Trophoblast cell (in vitro differentiated cells and primary cell): ENCODE results near the gene MLLT1.
A peak's percentile ranks its signal among the peaks of the same experiment; 100 is the strongest.
"Not testable (repeated sequence)": the region's sequence is repeated elsewhere in the genome, so short reads cannot be mapped to it uniquely, and the experiment has no call there.

Experiments used
- DNase-seq, 2 donors: peaks; one replicate each; pipeline ENCODE4 v3.0.0-alpha.2; 2016
- H2AFZ ChIP-seq: 2 replicates; pipeline ENCODE4 v1.6.1; 2013; ENCODE audit warnings: low read length, moderate library complexity, mild to moderate bottlenecking; ENCODE audit not compliant: insufficient read depth, poor library complexity
- H2AK5ac ChIP-seq: 2 replicates; pipeline ENCODE4 v1.6.1; 2013; ENCODE audit warnings: mild to moderate bottlenecking, low read length
- H2BK120ac ChIP-seq: 2 replicates; pipeline ENCODE4 v1.6.1; 2013; ENCODE audit warnings: low read length, mild to moderate bottlenecking, moderate library complexity; ENCODE audit not compliant: insufficient read depth, poor library complexity
- H2BK12ac ChIP-seq: 2 replicates; pipeline ENCODE4 v1.6.1; 2013; ENCODE audit warnings: mild to moderate bottlenecking, low read length, moderate library complexity
- H2BK5ac ChIP-seq: 2 replicates; pipeline ENCODE4 v1.6.1; 2013; ENCODE audit warnings: low read length, low read depth, moderate library complexity, mild to moderate bottlenecking; ENCODE audit not compliant: poor library complexity
- H3K14ac ChIP-seq: 2 replicates; pipeline ENCODE4 v1.6.1; 2013; ENCODE audit warnings: mild to moderate bottlenecking, low read length
- H3K18ac ChIP-seq: 2 replicates; pipeline ENCODE4 v1.6.1; 2013; ENCODE audit warnings: mild to moderate bottlenecking, low read length
- H3K23ac ChIP-seq: 2 replicates; pipeline ENCODE4 v1.6.1; 2013; ENCODE audit warnings: low read length
- H3K27ac ChIP-seq: 2 replicates; pipeline ENCODE4 v1.5.1; 2013; ENCODE audit warnings: low read depth, mild to moderate bottlenecking, inconsistent platforms, low read length, moderate library complexity
- H3K27me3 ChIP-seq: 2 replicates; pipeline ENCODE4 v1.6.1; 2013; ENCODE audit warnings: inconsistent platforms, mild to moderate bottlenecking, low read length, moderate library complexity; ENCODE audit not compliant: insufficient read depth
- H3K36me3 ChIP-seq, 2 experiments: 1 replicate in 1 of 2; 2 replicates in 1 of 2; pipeline ENCODE4 v1.6.1; 2013; ENCODE audit warnings: low read length in 2 of 2, mild to moderate bottlenecking in 2 of 2, moderate library complexity in 1 of 2; ENCODE audit not compliant: insufficient read depth in 2 of 2, control insufficient read depth in 1 of 2
- H3K4ac ChIP-seq: 2 replicates; pipeline ENCODE4 v1.6.1; 2013; ENCODE audit warnings: low read depth, mild to moderate bottlenecking, low read length, moderate library complexity
- H3K4me1 ChIP-seq, 2 experiments: 1 replicate in 1 of 2; 2 replicates in 1 of 2; pipeline ENCODE4 v1.6.1; 2013; ENCODE audit warnings: low read length in 2 of 2, mild to moderate bottlenecking in 2 of 2, moderate library complexity in 1 of 2; ENCODE audit not compliant: insufficient read depth in 2 of 2, control insufficient read depth in 1 of 2
- H3K4me2 ChIP-seq: 2 replicates; pipeline ENCODE4 v1.6.1; 2013; ENCODE audit warnings: inconsistent platforms, mild to moderate bottlenecking, low read length, moderate library complexity
- H3K4me3 ChIP-seq: 2 replicates; pipeline ENCODE4 v1.5.1; 2013; ENCODE audit warnings: mild to moderate bottlenecking, low read depth, low read length, inconsistent platforms
- H3K79me1 ChIP-seq: one replicate; pipeline ENCODE4 v1.6.1; 2013; ENCODE audit warnings: low read length
- H3K79me2 ChIP-seq: 2 replicates; pipeline ENCODE4 v1.6.1; 2013; ENCODE audit warnings: low read length, mild to moderate bottlenecking; ENCODE audit not compliant: control insufficient read depth, insufficient read depth, poor library complexity
- H3K9ac ChIP-seq: 2 replicates; pipeline ENCODE4 v1.6.1; 2013; ENCODE audit warnings: mild to moderate bottlenecking, low read length
- H3K9me3 ChIP-seq: 2 replicates; pipeline ENCODE4 v1.6.1; 2013; ENCODE audit warnings: low read depth, mild to moderate bottlenecking, control low read depth, inconsistent platforms, low read length; ENCODE audit not compliant: insufficient read depth
- H4K12ac ChIP-seq: 2 replicates; pipeline ENCODE4 v1.6.1; 2013; ENCODE audit warnings: low read depth, mild to moderate bottlenecking, low read length, moderate library complexity
- H4K8ac ChIP-seq: 2 replicates; pipeline ENCODE4 v1.6.1; 2013; ENCODE audit warnings: low read depth, mild to moderate bottlenecking, low read length, moderate library complexity
- H4K91ac ChIP-seq: one replicate; pipeline ENCODE4 v1.6.1; 2013; ENCODE audit warnings: low read depth, mild to moderate bottlenecking, low read length, moderate library complexity
- WGBS: extraction: QIAGEN DNeasy Blood & Tissue Kit; methylation state at CpG from one replicate; pipeline ENCODE4 v1.1.7; 2013; ENCODE audit warnings: missing lambda C conversion rate; ENCODE audit not compliant: insufficient read length, insufficient coverage; ENCODE audit errors: extremely low coverage; 5-methylcytosine and 5-hydroxymethylcytosine counted together

The MLLT1 gene

DNA sequence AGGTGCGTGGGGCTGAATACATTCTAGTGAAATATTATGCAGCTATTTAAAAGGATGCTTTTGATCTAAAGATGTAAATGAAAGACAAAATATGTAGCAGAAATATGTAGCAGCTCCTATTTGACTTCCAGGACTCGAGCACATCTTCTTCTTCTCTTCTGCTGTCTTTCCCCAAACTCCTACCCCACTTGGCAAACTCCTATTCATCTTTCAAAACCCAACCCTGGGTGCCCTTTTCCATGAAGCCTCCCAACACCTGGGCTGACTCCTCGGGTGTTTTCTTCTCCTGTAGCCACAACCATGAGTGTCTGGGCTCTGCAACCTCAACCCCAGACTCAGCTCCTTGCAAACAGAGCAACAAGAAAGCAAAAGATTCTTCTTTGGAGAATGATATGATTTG lies 42.5 kb upstream of the MLLT1 start:
- no peak overlapping the region for H2BK120ac ChIP-seq
- no peak overlapping the region for H3K9ac ChIP-seq
- no peak overlapping the region for H3K4me3 ChIP-seq
- H2BK12ac ChIP-seq, result no peak overlapping the region
- no peaks in the 10 kb centered on the region for H3K79me2 ChIP-seq
- no peak overlapping the region for H4K12ac ChIP-seq
- no peak overlapping the region for H2BK5ac ChIP-seq
- no peaks in the 10 kb centered on the region for H3K36me3 ChIP-seq
- no peak overlapping the region for H4K91ac ChIP-seq
- H3K4me2 ChIP-seq, result no peak overlapping the region
- DNase-seq, result no peak
- no peak overlapping the region for H3K14ac ChIP-seq
- H2AK5ac ChIP-seq, result no peak overlapping the region
- WGBS, result no CpG with 5 or more reads among the region's 3 CpGs
- H3K9me3 ChIP-seq, result peaks cover 17% of the 10 kb centered on the region
- H3K4me1 ChIP-seq, result no peaks in the 10 kb centered on the region
- no peak overlapping the region for H4K8ac ChIP-seq
- no peak overlapping the region for H3K4ac ChIP-seq
- no peaks in the 10 kb centered on the region for H3K79me1 ChIP-seq
- no peak overlapping the region for H3K27ac ChIP-seq
- H3K23ac ChIP-seq, result no peak overlapping the region
- H3K27me3 ChIP-seq, result no peaks in the 10 kb centered on the region
- no peak overlapping the region for H2AFZ ChIP-seq
- no peak overlapping the region for H3K18ac ChIP-seq

GRCh38 chr19:6319376-6319775 lies 39.6 kb upstream of the MLLT1 start:
- Histone ChIP-seq H3K4ac (no peak overlapping the region), H3K27me3 (no peaks in the 10 kb centered on the region), H3K14ac (no peak overlapping the region), H3K18ac (no peak overlapping the region), H2AFZ (no peak overlapping the region), H3K4me3 (no peak overlapping the region), H3K27ac (no peak overlapping the region), H2BK120ac (no peak overlapping the region), H2BK5ac (no peak overlapping the region), H4K91ac (no peak overlapping the region), H3K4me2 (no peak overlapping the region), H4K8ac (no peak overlapping the region), H3K23ac (no peak overlapping the region), H3K79me1 (no peaks in the 10 kb centered on the region), H2AK5ac (no peak overlapping the region), H3K9me3 (peaks cover 23% of the 10 kb centered on the region), H3K9ac (no peak overlapping the region), H2BK12ac (no peak overlapping the region), H3K36me3 (no peaks in the 10 kb centered on the region), H3K4me1 (no peaks in the 10 kb centered on the region), H3K79me2 (no peaks in the 10 kb centered on the region), H4K12ac (no peak overlapping the region)
- WGBS, result no CpG with 5 or more reads among the region's 4 CpGs
- DNase-seq, result no peak

DNA sequence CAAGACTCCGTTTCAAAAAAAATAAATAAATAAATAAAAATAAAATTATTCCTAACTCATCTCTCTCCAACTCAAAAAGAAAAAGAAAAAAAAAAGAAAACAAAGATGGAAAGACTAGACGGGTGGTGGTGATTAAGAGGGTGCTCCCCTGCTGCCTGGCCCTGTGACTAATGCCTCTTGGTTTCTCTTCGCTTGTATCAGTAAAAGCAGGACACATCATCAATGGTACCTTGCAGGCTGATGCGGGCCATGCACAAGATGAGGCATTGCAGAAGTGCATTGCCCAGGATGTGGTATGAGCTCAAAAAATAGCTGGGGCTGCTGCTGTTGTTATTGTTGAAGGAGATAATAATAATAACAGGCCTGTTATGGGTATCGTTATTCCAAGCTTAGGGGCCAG lies 39.0 kb upstream of the MLLT1 start:
- Histone ChIP-seq H3K4me3 (no peak overlapping the region), H3K18ac (no peak overlapping the region), H3K4ac (no peak overlapping the region), H4K8ac (no peak overlapping the region), H3K14ac (no peak overlapping the region), H3K23ac (no peak overlapping the region), H3K27ac (no peak overlapping the region), H2BK5ac (no peak overlapping the region), H3K36me3 (no peaks in the 10 kb centered on the region), H3K79me1 (no peaks in the 10 kb centered on the region), H3K4me2 (no peak overlapping the region), H2BK12ac (no peak overlapping the region), H2AK5ac (no peak overlapping the region), H4K91ac (no peak overlapping the region), H2AFZ (no peak overlapping the region), H3K9me3 (peaks cover 24% of the 10 kb centered on the region), H3K27me3 (no peaks in the 10 kb centered on the region), H3K4me1 (no peaks in the 10 kb centered on the region), H3K9ac (no peak overlapping the region), H3K79me2 (no peaks in the 10 kb centered on the region), H4K12ac (no peak overlapping the region), H2BK120ac (no peak overlapping the region)
- peak; percentile 42 to 54 for DNase-seq
- WGBS, result no CpG with 5 or more reads among the region's 5 CpGs

- no CpG with 5 or more reads among the region's 5 CpGs for WGBS
- not testable (repeated sequence) for H3K79me1 ChIP-seq, H3K79me2 ChIP-seq, H3K18ac ChIP-seq, H2BK5ac ChIP-seq, H3K27ac ChIP-seq, H4K91ac ChIP-seq, H3K4ac ChIP-seq, H3K14ac ChIP-seq, H2AK5ac ChIP-seq, H4K8ac ChIP-seq, H2BK120ac ChIP-seq, H3K36me3 ChIP-seq, H3K4me3 ChIP-seq, H3K4me1 ChIP-seq, H4K12ac ChIP-seq, H3K27me3 ChIP-seq, H3K23ac ChIP-seq, H3K9ac ChIP-seq, H2AFZ ChIP-seq, H2BK12ac ChIP-seq, H3K4me2 ChIP-seq
- peaks cover 41% of the 10 kb centered on the region for H3K9me3 ChIP-seq
- peak; percentile 66 to 84 for DNase-seq
These were observed 35.9 kb upstream of the MLLT1 start for GRCh38 chr19:6315646-6316045.
